Activated CD4-positive, alpha-beta T cell treated with anti-CD3 and anti-CD28 coated beads, Interleukin-2, amount 50 U/mL, for 24 hours (primary cell): ENCODE measurements around the gene AHR.

ENCODE experiments used
- DNase-seq, 2 donors: peaks; one replicate each; pipeline ENCODE4 v3.0.0-alpha.2; 2020; ENCODE audit warnings: low read depth in 1 of 2, low spot score in 1 of 2

Gene AHR

GRCh38 chr7:17298102-17298839, at the start of gene AHR:
Gene AHR, plus strand, starts transcription at chr7:17298652. Its CDS starts 613 bp downstream, at chr7:17299265.
- DNase-seq: peak; percentile 76 to 88

- no peak for DNase-seq
These were observed 44.6 kb upstream of the AHR start for GRCh38 chr7:17253885-17254284.

GRCh38 chr7:17255926-17256325, 42.5 kb upstream of the AHR start:
- DNase-seq: no peak

- DNase-seq: no peak
These were observed 42.1 kb upstream of the AHR start for GRCh38 chr7:17256375-17256774.

- DNase-seq: no peak
These were observed 31.9 kb upstream of the AHR start for GRCh38 chr7:17266565-17266964.

- no peak for DNase-seq
These were observed 28.9 kb upstream of the AHR start for GRCh38 chr7:17269341-17270221.

GRCh38 chr7:17274551-17275245, 23.8 kb upstream of the AHR start:
- peak in 1 of 2 donors; percentile 48 for DNase-seq

GRCh38 chr7:17275749-17276671, 22.4 kb upstream of the AHR start:
- no peak for DNase-seq

- DNase-seq: no peak
These were observed 19.4 kb upstream of the AHR start for GRCh38 chr7:17279061-17279460.

- no peak for DNase-seq
These were observed 9.3 kb upstream of the AHR start for GRCh38 chr7:17289074-17289645.

GRCh38 chr7:17292843-17293242, 5.6 kb upstream of the AHR start:
- DNase-seq: no peak

- DNase-seq: no peak
These were observed 5.0 kb upstream of the AHR start for GRCh38 chr7:17293481-17293880.

GRCh38 chr7:17297243-17297642, 1.2 kb upstream of the AHR start:
- DNase-seq: no peak

GRCh38 chr7:17298840-17299482, 509 bp downstream of the AHR start:
- DNase-seq: peak; percentile 35 to 42

- no peak for DNase-seq
These were observed 1.1 kb downstream of the AHR start for GRCh38 chr7:17299483-17299991.

GRCh38 chr7:17300012-17300411, 1.6 kb downstream of the AHR start:
- DNase-seq: no peak

GRCh38 chr7:17300437-17300836, 2.0 kb downstream of the AHR start:
- DNase-seq: no peak

- no peak for DNase-seq
These were observed 3.3 kb downstream of the AHR start for GRCh38 chr7:17301471-17302456.
